Glutamatergic neuron (in vitro differentiated cells): ENCODE results near the gene FLAD1. TPM values are rescaled to one million over a fixed set of nuclear protein-coding genes. Genes with fewer than 3 reads are reported as not detected.

Experiments used
- DNase-seq: peaks from one replicate; pipeline ENCODE4 v3.0.0; 2022
- H3K27ac Mint-ChIP-seq: one replicate; pipeline ENCODE4 v1.8.0; 2020; ENCODE audit warnings: mild to moderate bottlenecking, mixed read lengths, inconsistent platforms; ENCODE audit not compliant: unreplicated experiment
- H3K27me3 Mint-ChIP-seq: one replicate; pipeline ENCODE4 v1.8.0; 2020; ENCODE audit warnings: mild to moderate bottlenecking, moderate library complexity, mixed read lengths, inconsistent platforms; ENCODE audit not compliant: unreplicated experiment
- H3K36me3 Mint-ChIP-seq: one replicate; pipeline ENCODE4 v1.8.0; 2020; ENCODE audit warnings: mild to moderate bottlenecking, mixed read lengths, inconsistent platforms; ENCODE audit not compliant: unreplicated experiment
- H3K4me1 Mint-ChIP-seq: one replicate; pipeline ENCODE4 v1.8.0; 2020; ENCODE audit warnings: mild to moderate bottlenecking, low read depth, mixed read lengths, inconsistent platforms; ENCODE audit not compliant: unreplicated experiment
- H3K4me3 Mint-ChIP-seq: one replicate; pipeline ENCODE4 v1.8.0; 2020; ENCODE audit warnings: mild to moderate bottlenecking, mixed read lengths, inconsistent platforms; ENCODE audit not compliant: unreplicated experiment
- H3K9me3 Mint-ChIP-seq: one replicate; pipeline ENCODE4 v1.8.0; 2020; ENCODE audit warnings: mild to moderate bottlenecking, moderate library complexity, mixed read lengths, inconsistent platforms; ENCODE audit not compliant: unreplicated experiment
- CTCF ChIP-seq: fragments of 200-600 bp; sonication (generic); IDR thresholded peaks from one replicate; pipeline ENCODE4 v1.5.0; 2021; ENCODE audit not compliant: partially characterized antibody, unreplicated experiment
- total RNA-seq: library from RNA; stranded (reverse); fragmentation: NEBNext Ultra II Directional; extraction: Animal tissue kit (Norgen Biotek cat#: 25700); gene quantifications from one replicate; pipeline ENCODE4 v1.2.1, GENCODE V29; 2021; ENCODE audit not compliant: unreplicated experiment

The FLAD1 gene
- total RNA-seq, 1 donor from 2014 or later: 68.8 TPM

- peak overlapping the region; percentile 32 for H3K4me3 Mint-ChIP-seq
- H3K36me3 Mint-ChIP-seq: no peaks in the 10 kb centered on the region
- H3K27ac Mint-ChIP-seq: no peak overlapping the region
- TF ChIP-seq CTCF: no peak
- H3K27me3 Mint-ChIP-seq: peaks cover 3% of the 10 kb centered on the region
- peaks cover 7% of the 10 kb centered on the region for H3K9me3 Mint-ChIP-seq
- H3K4me1 Mint-ChIP-seq: peaks cover 14% of the 10 kb centered on the region
- no peak for DNase-seq
These were observed 19.5 kb upstream of the FLAD1 start for GRCh38 chr1:154963643-154964042.

- Mint-ChIP-seq H3K4me1 (peaks cover 18% of the 10 kb centered on the region), H3K4me3 (no peak overlapping the region), H3K27ac (no peak overlapping the region), H3K9me3 (peaks cover 9% of the 10 kb centered on the region), H3K27me3 (peaks cover 4% of the 10 kb centered on the region), H3K36me3 (no peaks in the 10 kb centered on the region)
- DNase-seq: no peak
- TF ChIP-seq CTCF: no peak
These were observed 18.8 kb upstream of the FLAD1 start for GRCh38 chr1:154964359-154964758.

- Mint-ChIP-seq H3K27ac (no peak overlapping the region), H3K36me3 (no peaks in the 10 kb centered on the region), H3K9me3 (peaks cover 9% of the 10 kb centered on the region), H3K4me3 (no peak overlapping the region), H3K27me3 (peaks cover 7% of the 10 kb centered on the region), H3K4me1 (peaks cover 20% of the 10 kb centered on the region)
- DNase-seq: no peak
- TF ChIP-seq CTCF: no peak
These were observed 17.0 kb upstream of the FLAD1 start for GRCh38 chr1:154966111-154966510.

GRCh38 chr1:154967331-154967950, 15.7 kb upstream of the FLAD1 start:
- Mint-ChIP-seq H3K27me3 (peaks cover 9% of the 10 kb centered on the region), H3K9me3 (peaks cover 11% of the 10 kb centered on the region), H3K4me3 (no peak overlapping the region), H3K27ac (no peak overlapping the region), H3K36me3 (no peaks in the 10 kb centered on the region), H3K4me1 (peaks cover 28% of the 10 kb centered on the region)
- TF ChIP-seq CTCF: no peak
- DNase-seq: no peak

- Mint-ChIP-seq H3K4me1 (peaks cover 31% of the 10 kb centered on the region), H3K9me3 (peaks cover 9% of the 10 kb centered on the region), H3K27me3 (peaks cover 9% of the 10 kb centered on the region), H3K27ac (peak overlapping the region; percentile 94), H3K4me3 (peak overlapping the region; percentile 98), H3K36me3 (no peaks in the 10 kb centered on the region)
- no peak for TF ChIP-seq CTCF
- DNase-seq: peak; percentile 76
These were observed 14.4 kb upstream of the FLAD1 start for GRCh38 chr1:154968731-154969130.
